ENCODE data around the gene MVD.

Gene MVD

DNA sequence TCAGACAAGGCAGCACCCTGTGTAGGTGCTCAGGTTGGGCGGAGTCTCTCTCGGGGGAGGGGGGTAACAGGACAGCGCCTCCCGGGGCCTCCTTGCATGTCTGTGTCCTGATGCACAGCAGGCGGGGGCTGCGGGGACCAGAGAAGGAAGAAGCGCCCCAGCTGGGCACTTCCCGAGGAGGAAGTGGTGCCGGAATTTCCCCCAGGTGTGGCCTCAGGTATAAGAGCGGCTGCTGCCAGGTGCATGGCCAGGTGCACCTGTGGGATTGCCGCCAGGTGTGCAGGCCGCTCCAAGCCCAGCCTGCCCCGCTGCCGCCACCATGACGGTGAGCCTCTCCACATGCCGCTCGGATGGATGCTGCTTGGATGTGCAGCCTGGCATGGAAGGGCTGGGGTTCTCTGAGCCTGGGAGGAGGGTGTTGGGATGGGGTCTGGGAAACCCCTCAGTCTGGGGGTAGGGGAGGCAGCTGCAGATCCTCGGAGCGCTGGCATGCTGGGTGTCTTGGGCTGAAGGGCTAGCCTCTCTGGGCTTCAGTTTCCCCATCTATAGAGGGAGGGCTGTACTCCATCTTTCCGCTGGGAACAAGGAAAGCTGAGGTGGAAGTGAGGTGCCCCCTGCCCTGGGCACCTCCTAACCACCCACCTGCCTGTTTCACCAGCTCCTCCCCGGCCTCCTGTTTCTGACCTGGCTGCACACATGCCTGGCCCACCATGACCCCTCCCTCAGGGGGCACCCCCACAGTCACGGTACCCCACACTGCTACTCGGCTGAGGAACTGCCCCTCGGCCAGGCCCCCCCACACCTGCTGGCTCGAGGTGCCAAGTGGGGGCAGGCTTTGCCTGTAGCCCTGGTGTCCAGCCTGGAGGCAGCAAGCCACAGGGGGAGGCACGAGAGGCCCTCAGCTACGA, 24.3 kb downstream of the MVD start, which contains the start of gene IL17C:
Gene IL17C (plus strand): TSS at position 250 of the 908 bp plus-strand sequence. CDS start 70 bp downstream, at position 320.
- DNase-seq, result no peak

DNA sequence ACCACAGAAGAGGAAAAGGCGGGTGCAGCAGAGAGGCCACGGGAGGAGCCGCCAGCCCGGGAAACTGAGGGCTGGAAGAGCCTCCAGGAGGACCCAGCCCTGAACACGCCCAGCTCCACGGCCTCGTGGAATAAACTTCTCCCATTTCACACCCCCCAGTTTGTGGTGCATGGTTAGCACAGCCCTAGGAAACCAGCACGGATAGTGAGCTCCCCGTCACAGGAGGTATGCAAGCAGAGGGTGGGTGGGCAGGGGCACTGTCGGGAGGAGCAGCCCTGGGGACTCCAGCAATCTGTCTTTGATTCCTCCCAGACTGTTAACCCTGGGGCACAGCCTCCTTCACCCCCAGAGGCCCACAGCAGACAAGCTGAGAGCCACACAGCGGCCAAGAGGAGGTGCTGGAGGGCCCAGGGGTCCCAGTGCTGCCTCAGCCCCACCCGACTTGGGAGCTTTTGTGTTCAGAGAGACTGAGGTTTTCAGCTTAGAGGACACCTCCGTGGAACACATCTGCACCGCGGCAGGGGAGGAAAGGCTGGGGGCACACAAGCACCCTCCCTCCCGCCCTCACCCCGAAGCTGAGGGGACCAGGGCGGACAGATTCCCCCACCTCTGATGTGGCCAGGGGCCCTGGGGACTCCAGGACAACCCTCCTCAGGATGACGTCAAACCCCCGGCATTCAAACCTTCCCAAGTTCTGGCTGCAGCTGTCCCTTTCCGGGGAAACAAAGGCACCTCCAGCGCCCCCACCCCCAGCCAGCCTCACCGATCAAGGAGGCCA, 26.2 kb downstream of the MVD start:
- DNase-seq, result no peak

DNA sequence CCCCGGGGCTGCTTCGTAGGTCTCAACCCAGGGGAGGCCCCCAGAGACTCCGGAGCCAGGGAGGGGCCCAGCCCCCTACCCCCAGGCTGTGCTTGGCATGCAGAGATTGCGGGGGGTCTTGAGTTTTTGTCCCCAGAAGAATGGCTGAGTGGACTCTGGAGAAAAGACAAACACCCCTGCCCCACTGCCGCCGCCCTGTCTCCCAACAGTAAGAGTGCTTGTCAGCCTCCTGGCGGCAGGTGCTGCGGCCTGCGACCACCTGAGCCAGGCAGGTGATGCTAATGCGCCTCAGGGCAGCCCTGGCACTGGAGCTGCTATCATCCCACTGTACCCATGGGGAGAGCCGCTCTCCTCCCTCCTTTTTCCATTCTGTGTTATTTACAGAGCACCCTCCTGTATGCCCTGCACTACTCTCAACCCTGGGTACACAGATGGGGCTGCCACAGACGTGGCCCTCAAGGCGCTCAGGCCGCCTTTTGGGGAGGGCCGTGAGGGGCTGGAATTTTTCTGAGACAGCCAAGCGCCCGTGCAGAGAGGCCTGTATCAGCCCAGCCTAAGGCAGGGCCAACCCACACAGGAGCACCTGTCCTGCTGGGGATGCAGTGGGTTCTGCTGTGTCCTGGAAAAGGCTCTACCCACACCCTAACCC, 27.1 kb downstream of the MVD start:
- no peak for DNase-seq

DNA sequence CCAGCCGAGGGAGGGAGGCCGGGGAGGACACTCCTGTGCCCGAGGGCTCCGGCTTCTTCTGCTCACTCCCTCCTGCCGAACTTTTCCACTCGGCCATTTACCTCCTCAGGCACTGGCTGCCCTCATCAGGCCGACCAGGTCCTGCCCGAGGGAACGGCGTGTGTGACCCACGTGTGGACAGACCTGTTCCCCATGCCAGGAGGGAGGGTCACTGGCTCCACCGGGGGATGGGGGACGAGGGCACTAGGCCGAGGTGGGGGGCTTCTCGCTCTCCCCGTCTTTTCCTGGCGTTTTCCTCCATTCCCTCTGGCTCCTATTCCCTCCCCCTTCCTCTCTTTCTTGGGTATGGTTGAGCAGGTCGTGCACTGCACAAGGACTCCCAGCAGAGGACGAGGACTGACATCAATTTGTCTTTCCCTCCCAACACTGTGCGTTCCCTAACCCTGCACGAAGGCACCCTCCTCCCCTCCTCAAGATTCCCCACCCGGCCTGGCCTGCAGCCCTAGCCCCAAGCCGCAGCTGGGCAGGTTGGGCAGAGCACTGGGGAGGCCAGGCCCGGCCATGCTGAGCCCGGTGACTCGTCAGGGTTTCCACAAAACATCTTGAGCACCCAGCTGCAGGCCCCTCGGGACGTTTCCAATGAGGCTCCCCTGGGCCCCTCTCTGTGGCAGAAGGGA, 27.8 kb downstream of the MVD start:
- DNase-seq, result no peak

DNA sequence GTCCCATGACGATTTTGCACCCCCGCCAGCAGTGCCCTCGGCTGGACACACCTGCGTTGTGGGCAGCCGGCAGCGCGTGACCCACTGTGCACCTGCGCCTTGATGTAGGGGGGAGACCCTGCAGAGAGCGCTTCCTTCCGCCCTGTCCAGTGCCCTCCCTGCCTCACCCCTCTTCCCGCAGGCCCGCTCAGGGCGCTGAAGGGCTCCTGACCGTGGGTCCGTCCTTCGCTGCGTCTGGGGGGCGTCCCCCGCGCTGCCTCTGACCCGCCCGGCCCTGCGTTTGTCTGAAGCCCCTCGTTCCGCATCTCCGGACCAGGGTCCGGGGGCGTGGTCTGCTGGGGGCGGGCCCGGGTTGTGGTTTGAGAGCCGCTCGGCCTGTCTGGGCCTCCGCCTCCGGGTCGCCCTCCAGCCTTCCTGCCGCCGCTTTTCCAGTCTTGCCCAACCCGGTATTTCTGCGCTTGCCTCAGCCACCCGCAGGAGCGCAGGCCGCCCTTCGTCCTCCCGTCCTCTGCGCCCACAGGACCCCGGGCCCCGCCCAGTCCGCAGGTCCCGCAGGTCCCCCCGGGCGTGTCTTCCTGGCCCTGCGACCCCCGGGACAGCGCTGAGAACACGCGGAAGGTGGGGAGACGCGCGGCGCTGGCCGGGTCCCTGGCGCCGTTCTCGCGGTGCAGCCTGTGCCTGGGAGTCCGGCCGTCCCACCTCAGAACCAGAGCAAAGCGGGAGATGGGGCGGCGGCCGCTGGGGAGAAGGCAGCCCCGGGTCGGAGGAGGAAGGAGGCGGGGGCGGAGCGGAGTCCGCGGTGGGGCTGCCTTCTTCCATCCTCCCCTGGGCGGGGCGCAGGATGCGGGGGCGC, 28.5 kb downstream of the MVD start:
- no peak for DNase-seq

DNA sequence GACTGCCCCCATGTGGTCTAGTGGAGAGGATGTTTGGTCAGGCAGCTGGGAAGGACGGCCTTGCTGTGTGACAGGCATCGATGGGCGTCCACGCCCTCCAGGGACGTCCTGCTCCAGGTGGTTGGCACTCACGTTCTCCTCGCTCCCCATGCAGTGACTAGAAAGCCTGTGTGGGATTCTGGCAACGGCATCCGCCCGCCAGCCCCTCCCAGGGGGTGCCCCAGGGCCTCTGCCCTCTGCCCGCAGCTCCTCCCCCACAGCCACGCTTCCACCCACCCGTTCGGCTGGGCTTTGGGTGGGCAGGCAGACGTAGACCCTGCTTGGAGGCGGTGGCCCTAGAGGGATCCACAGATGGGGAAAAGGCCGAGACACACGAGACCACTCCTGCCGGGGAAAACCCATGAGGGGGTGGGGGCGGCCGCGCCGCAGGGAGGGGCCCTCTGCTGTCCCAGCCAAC, 29.2 kb downstream of the MVD start:
- DNase-seq, result no peak

DNA sequence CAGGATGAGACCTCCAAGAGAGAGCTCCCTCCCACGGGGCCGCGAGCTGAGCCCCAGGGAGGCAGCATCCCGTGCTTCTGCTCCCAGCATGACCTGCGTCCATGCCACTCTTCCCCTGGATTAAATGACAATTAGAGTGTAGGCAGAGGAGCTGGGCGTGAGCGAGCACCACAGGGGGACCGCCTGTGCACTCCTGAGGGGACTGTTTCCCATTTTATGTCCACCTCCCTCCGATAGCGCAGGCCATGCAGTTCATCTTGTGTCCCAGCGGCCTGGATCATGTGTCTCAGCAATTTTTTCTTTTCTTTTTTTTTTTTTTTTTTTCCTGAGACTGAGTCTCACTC, 30.3 kb downstream of the MVD start:
- no peak for DNase-seq

DNA sequence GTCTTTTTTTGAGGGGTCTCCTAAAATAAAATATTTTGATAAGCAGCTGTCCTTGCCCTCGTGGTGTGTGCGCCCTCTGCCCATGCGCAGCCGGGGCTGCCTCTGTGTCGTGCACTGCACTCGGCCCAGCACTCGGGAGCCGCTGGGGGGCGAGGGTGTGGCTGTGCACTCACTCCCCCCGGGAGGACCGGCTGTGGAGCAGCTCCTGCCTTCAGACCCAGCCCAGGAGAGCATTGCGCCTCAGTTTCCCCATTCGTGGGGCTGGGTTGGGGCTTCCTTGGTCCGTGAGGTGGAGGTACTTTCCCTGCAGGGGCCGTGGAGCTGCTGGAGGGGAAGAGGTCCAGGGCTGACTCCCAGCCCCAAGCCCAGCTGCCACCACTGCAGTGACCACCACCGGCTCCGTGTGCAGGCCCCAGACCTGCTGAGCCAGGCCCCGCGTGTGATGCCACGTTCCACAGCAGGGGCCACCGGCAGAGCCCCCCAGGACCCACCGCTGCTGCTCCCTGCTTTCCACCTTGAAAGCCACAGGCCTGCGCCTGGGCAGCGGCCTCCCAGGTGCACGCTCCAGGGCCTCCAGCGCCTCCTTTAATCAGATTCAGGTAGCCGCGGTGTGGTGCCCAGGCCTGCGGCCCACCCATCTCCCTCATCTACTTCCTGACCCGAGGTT, 30.8 kb downstream of the MVD start:
- DNase-seq, result no peak

DNA sequence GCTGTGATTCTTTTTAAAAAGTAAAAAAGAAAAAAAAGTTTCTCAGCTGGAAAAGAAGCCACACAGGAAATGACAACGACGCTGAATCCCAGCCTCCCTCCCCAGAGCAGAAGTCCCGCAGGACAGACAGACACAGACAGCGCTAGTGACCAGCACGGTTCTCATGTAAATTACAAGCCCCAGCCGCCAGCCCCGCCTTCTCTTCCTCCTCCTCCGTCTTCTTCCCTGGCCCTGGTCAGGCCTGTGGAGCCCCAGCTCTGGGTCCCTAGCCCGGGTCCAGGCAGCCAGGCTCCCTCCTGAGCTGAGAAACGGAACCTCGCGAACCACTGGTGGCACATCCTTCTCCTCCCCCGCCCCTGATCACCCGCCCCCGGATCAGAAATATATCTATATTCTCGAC, 31.5 kb downstream of the MVD start:
- no peak for DNase-seq

DNA sequence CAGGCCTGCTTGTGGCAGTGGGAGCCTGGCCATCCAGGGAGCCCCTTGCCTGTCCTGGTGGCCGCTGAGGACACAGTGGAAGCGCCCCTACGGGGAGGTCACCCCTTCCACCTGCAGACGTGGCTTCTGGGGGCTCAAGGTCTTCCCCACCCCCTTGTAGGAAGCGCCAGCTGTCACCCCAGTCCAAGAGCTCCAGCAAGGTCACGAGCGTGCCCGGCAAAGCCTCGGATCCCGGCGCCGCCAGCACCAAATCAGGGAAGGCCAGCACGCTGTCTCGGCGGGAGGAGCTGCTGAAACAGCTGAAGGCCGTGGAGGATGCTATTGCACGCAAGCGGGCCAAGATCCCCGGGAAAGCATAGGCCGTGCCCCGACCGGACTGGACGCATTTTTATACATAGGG, 31.9 kb downstream of the MVD start:
- DNase-seq, result no peak

DNA sequence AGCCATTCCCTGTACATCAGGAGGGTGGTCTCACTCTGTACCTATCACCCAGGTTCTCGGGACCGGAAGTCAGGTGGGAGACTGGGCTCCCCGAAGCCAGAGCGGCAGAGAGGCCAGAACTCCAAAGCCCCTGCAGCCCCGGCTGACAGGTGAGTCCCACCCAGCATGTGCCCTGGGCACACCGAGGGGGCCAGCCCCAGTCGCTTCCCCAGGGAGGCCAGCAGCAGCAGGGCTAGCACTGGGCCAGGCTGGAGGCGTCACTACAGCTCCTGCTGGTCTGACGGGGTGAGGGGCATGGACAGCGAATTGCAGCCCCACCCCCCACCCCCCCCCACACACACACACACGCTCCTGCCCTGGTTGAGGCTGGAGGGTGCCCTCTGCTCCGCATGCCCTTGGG, 32.5 kb downstream of the MVD start:
- no peak for DNase-seq

DNA sequence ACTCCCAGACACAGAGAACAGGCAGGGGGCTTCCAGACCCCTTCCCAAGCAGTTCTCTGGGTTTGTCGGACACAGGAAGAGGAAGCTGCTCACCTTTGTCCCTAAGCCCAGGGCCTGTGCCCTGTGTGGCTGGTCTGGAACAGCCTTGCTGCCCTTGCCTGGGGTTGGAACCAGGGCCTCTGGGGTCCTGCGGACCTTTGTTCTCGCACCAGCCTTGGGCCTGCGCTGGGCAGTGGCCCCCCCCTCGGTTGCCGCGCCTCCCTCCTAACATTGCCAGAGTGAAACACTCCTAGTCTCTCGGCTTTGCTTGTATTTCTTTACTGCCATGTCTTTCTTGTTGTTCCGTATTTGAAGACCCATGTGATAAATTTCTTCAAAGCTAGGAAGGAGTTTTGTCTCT, 33.1 kb downstream of the MVD start:
- no peak for DNase-seq

DNA sequence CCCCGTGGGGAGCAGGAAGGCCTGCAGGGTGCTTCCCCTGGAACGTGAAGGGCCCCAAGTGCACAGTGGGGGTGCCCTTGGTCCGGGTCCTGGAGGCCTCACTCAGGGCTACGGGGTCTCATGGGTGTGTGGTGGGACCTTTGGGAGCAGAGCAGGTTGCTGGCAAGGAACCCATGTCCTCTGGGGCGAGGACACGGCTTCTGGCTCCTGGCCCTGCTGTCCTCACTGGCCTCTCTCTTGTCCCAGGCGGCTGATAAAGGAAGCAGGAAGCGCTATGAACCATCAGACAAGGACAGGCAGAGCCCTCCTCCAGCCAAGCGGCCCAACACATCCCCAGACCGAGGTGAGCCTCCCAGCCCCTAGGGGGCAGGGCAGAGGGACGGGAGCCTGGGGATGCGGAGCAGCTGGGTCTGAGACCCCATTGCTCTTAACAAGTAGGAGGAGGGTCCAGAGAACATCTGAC, 34.3 kb downstream of the MVD start:
- DNase-seq, result no peak

DNA sequence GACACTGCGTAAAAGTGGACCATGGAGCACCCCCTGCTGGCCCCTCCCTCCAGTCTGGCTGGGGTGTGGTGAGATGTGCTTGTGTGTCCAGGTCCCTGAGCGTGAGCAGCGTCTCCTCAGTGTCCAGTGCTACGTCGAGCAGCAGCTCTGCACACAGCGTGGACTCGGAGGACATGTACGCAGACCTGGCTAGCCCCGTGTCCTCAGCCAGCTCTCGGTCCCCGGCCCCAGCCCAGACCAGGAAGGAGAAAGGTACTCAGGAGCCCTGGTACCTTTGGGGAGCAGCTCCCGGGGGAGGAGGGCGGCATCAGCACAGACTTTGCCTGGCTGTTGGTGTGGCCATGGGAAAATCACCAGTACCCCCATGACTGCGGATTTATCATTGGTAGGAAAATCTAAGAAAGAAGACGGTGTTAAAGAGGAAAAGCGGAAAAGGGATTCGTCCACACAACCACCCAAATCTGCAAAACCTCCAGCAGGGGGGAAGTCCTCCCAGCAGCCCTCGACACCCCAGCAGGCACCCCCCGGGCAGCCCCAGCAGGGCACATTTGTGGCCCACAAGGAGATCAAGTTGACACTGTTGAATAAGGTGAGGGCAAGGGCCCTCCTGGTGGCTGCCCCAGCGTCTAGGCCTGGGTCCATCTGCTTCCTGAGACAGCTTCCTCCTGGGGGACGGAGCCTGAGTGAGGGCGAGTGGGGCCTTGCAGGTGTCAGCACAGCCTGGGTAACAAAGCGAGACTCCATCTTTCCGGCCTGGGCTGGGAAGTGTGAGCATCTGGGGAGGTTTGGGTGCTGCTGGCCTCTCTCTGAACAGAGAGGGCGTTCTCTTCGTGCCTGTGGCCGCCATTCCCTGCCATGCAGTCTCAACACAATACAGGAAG, 35.1 kb downstream of the MVD start:
- DNase-seq, result no peak

DNA sequence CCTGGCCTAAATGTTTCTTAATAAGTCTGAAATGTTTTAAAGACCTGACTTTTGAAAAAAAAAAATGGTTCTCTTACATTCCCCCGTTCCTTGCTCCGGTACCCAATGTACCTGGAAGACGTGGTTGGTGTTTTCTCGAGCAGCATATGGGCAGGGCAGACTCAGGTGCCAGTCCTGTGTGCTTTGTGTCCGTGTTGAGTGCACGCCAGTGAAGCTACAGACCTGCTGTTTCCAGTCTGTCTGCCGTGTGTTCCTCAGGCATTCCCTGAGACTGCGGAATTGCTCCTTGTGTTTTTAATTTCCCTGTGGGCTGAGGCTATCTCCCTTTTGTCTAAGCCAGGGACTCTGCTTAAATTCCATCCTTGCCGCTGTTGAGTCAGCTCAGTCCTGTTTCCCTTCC, 36.2 kb downstream of the MVD start:
- no peak for DNase-seq

DNA sequence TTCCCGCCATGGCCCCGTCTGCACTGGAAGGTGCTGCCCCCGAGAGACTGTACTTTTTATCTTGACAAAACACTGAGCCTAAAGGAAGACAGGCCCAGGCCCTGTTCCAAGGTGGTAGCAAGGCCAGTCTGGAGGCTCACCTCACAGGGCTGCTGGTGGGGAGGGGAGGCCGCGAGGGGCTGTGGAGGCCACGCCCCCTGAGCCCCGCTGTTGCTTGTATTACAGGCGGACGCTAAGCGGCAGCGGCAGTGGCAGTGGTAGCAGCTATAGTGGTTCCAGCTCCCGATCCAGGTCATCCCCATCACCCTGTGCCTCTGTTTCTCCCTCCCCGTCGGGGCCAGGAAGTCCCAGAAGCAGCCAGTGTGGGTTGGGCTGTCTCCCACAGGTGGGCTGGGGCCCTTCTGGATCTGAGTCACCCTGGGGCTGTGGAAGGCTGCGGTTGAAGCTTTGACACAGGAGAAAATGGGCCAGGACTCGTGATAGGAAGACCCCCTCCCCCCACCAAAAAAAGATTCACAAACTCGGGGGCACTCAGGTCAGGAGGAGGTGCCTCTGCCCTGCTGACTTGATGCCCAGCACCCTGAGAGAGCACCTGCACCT, 37.8 kb downstream of the MVD start:
- DNase-seq, result no peak

DNA sequence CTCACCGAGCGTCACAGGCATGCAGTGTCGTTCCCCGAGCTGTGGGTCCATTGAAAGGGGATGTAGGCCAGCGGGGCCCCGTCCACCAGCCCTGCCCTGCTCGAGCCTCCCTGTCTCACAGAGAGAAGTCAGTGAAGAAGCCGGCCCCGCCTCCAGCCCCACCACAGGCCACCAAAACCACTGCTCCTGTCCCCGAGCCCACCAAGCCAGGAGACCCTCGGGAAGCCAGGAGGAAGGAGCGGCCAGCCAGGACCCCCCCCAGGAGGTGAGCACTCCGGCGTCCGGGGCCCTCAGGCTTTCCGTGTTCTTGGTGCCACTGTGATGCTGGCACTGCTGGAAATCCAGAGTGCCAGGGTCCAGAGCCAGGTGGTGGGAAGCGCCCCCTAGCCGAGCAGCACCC, 38.4 kb downstream of the MVD start:
- DNase-seq, result no peak

DNA sequence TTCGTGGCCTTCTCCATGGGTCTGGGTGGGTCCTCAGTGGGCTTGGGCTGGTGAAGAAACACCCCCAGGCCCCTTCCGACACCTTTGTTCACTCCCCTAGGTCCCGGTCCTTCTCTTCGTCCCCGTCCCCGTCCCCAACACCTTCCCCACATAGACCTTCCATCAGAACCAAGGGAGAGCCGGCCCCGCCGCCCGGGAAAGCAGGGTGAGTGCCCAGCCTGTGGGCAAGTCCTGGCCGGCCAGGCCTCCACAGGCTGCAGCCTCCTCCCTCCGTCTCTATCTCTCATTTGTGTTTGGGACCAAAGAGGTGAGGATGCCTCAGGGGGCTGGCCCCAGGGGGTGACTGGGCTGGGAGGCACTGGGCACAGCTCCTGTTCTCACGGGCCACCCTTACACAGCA, 39.0 kb downstream of the MVD start:
- no peak for DNase-seq

DNA sequence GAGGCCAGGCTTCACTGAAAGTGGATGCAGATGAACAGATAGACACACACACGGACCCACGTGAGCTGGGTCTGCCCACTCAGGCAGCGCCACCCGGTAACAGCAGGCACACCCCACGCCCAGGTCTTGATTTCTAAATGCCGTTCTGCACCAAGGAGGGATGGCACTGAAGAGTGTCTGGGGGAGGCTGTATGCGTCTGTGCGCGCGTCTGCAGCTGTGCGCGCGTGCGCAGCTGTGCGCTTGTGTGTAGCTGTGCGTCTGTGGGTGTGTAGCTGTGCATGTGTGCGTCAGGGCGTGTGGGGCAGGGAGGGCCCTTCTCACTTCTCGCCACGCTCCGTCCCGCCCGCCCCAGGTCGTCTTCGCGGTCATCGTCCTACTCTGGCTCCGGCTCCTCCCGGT, 40.0 kb downstream of the MVD start:
- no peak for DNase-seq

DNA sequence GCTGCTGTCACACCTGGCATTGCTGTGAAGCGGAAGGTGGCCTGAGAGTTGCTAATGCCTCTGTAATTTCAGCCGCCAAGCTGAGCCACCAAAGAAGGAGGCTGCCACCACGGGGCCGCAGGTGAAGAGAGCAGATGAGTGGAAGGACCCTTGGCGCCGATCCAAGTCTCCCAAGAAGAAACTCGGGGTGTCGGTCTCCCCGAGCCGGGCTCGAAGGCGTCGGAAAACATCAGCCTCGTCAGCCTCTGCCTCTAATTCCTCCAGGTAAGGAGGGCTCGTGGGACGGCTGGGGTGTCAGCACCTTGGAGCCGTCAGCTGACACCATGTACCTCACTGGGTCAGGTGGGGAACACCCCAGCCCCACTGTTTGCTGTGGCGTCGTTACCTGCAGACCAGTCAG, 40.8 kb downstream of the MVD start:
- no peak for DNase-seq

All from NCI-H2081 treated with DMSO at 0.1 percent for 48 hours (cell line).